ENCODE measurements around the gene NOSIP. TPM values are rescaled to one million over a fixed set of nuclear protein-coding genes. Genes with fewer than 3 reads are reported as not detected.
A peak's percentile ranks its signal among the peaks of the same experiment; 100 is the strongest.

The NOSIP gene
- total and polyA plus RNA-seq, 8 donors, result 40.8 to 67.9 (median 61.2) TPM

DNA sequence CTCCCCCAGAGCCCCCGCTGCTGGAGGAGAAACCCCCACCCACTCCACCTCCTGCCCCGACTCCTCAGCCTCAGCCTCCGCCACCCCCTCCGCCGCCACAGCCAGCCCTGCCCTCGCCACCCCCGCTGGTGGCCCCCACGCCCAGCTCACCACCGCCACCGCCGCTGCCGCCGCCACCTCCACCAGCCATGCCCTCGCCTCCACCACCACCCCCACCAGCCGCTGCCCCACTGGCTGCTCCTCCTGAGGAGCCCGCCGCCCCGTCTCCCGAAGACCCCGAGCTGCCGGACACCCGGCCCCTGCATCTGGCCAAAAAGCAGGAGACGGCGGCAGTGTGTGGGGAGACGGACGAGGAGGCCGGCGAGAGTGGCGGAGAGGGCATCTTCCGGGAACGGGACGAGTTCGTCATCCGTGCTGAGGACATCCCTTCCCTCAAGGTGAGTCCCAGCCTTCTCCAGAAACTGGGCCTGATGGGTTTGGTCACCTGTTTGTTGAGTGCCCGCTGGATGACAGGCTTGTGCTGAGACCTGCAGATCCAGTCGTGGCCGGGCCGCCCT lies 21.2 kb upstream of the NOSIP start:
- Histone ChIP-seq H3K4me1 (peaks cover 0 to 7% of the 10 kb centered on the region in 2 donors), H3K36me3 (peaks cover 0 to 100% of the 10 kb centered on the region in 2 donors), H3K27me3 (no peaks in the 10 kb centered on the region), H3K27ac (no peak overlapping the region), H3K4me3 (no peak overlapping the region), H3K9me3 (no peaks in the 10 kb centered on the region)
- intact Hi-C loops (cut with DNase I), result no loop called here
- peak in 1 of 4 donors; percentile 77 for DNase-seq
- TF ChIP-seq, protein P1, sequence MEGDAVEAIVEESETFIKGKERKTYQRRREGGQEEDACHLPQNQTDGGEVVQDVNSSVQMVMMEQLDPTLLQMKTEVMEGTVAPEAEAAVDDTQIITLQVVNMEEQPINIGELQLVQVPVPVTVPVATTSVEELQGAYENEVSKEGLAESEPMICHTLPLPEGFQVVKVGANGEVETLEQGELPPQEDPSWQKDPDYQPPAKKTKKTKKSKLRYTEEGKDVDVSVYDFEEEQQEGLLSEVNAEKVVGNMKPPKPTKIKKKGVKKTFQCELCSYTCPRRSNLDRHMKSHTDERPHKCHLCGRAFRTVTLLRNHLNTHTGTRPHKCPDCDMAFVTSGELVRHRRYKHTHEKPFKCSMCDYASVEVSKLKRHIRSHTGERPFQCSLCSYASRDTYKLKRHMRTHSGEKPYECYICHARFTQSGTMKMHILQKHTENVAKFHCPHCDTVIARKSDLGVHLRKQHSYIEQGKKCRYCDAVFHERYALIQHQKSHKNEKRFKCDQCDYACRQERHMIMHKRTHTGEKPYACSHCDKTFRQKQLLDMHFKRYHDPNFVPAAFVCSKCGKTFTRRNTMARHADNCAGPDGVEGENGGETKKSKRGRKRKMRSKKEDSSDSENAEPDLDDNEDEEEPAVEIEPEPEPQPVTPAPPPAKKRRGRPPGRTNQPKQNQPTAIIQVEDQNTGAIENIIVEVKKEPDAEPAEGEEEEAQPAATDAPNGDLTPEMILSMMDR (IDR thresholded peaks at IDR 0.05), result no peak
- ATAC-seq, result no peak

DNA sequence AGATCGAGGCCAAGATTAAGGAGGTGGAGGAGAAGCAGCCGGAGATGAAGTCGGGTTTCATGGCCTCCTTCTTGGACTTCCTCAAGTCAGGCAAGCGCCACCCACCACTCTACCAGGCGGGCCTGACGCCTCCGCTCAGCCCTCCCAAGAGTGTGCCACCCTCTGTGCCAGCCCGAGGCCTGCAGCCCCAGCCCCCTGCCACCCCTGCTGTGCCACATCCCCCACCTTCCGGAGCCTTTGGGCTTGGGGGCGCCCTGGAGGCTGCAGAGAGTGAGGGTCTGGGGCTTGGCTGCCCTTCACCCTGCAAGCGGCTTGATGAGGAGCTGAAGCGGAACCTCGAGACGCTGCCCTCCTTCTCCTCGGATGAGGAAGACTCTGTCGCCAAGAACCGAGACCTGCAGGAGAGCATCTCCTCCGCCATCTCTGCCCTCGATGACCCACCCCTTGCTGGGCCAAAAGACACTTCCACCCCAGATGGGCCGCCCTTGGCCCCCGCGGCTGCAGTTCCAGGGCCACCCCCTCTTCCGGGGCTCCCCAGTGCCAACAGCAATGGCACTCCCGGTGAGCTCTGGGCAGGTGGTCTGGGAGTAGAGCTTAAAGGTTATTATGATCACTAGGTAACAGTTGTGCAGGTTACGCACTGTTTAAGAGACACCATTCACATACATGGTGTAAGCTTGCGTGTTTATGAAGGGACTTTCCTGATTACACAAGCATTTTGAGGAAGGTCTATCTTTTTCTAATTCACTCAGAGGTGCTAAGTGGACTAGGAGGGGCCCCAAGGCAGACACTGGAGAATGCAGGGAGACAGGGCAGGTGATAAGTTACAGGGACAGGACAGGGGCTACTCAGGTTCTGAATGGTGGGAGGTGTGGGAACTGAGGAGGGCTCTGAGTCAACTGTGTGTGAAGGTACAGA lies 19.3 kb upstream of the NOSIP start:
- ATAC-seq (no peak), DNase-seq (no peak)
- TF ChIP-seq, protein P1 (IDR thresholded peaks at IDR 0.05), result no peak
- no peaks in the 10 kb centered on the region for H3K27me3 ChIP-seq
- H3K4me1 ChIP-seq, result no peaks in the 10 kb centered on the region
- H3K27ac ChIP-seq, result no peak overlapping the region
- H3K36me3 ChIP-seq, result peaks cover 0 to 100% of the 10 kb centered on the region in 2 donors
- intact Hi-C loops (cut with DNase I), result no loop called here
- no peaks in the 10 kb centered on the region for H3K9me3 ChIP-seq
- H3K4me3 ChIP-seq, result no peak overlapping the region

DNA sequence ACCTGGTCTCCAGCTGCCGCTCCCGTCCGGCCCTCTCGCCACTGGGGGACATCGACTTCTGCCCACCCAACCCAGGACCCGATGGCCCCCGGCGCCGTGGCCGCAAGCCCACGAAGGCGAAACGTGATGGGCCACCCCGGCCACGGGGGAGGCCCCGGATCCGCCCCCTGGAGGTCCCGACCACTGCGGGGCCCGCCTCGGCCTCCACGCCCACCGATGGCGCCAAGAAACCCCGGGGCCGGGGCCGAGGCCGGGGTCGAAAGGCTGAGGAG lies 17.3 kb upstream of the NOSIP start:
- no peak overlapping the region for H3K27ac ChIP-seq
- no peak overlapping the region for H3K4me3 ChIP-seq
- TF ChIP-seq, protein P1 (IDR thresholded peaks at IDR 0.05), result no peak
- H3K27me3 ChIP-seq, result no peaks in the 10 kb centered on the region
- DNase-seq (peak in 1 of 4 donors; percentile 80), ATAC-seq (no peak)
- H3K9me3 ChIP-seq, result no peaks in the 10 kb centered on the region
- H3K36me3 ChIP-seq, result peaks cover 0 to 88% of the 10 kb centered on the region in 2 donors
- intact Hi-C loops (cut with DNase I), result no loop called here
- peaks cover 0 to 17% of the 10 kb centered on the region in 2 donors for H3K4me1 ChIP-seq

DNA sequence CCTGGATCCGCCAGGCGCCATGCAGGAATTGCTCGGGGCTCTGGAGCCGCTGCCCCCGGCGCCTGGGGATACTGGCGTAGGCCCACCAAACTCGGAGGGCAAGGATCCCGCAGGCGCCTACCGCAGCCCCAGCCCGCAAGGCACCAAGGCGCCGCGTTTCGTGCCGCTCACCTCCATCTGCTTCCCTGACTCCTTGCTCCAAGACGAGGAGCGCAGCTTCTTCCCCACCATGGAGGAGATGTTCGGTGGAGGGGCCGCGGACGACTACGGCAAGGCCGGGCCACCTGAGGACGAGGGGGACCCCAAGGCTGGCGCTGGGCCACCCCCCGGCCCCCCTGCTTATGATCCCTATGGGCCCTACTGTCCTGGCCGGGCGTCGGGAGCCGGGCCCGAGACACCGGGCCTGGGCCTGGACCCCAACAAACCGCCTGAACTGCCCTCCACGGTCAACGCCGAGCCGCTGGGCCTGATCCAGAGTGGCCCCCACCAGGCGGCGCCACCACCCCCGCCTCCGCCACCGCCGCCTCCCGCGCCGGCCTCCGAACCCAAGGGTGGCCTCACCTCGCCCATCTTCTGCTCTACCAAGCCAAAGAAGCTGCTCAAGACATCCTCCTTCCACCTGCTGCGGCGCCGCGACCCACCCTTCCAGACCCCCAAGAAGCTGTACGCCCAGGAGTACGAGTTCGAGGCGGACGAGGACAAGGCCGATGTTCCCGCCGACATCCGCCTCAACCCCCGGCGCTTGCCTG lies 16.8 kb upstream of the NOSIP start:
- H3K27me3 ChIP-seq, result no peaks in the 10 kb centered on the region
- peaks cover 0 to 83% of the 10 kb centered on the region in 2 donors for H3K36me3 ChIP-seq
- no peak overlapping the region for H3K4me3 ChIP-seq
- no peaks in the 10 kb centered on the region for H3K9me3 ChIP-seq
- H3K4me1 ChIP-seq, result peaks cover 0 to 22% of the 10 kb centered on the region in 2 donors
- no peak overlapping the region for H3K27ac ChIP-seq
- TF ChIP-seq, protein P1 (IDR thresholded peaks at IDR 0.05), result no peak
- ATAC-seq (no peak), DNase-seq (no peak)
- intact Hi-C loops (cut with DNase I), result no loop called here

DNA sequence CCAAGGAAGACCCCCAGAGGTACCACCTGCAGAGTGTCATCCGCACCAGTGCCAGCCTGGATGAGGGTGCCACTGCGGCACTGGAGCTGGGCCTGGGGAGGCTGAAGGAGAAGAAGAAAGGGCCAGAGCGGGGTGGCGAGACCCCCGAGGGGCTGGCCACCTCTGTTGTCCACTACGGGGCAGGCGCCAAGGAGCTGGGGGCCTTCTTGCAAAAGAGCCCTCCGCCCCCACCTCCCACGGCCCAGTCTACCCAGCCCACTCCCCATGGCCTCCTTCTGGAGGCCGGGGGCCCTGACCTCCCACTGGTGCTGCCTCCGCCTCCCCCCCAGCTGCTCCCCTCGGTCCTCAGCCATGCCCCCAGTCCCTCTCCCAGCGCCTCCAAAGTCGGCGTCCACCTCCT lies 16.1 kb upstream of the NOSIP start:
- TF ChIP-seq, protein P1 (IDR thresholded peaks at IDR 0.05), result no peak
- DNase-seq (peak in 1 of 4 donors; percentile 70), ATAC-seq (no peak)
- Histone ChIP-seq H3K27me3 (no peaks in the 10 kb centered on the region), H3K4me1 (peaks cover 0 to 24% of the 10 kb centered on the region in 2 donors), H3K36me3 (peaks cover 0 to 76% of the 10 kb centered on the region in 2 donors), H3K4me3 (no peak overlapping the region), H3K27ac (no peak overlapping the region), H3K9me3 (no peaks in the 10 kb centered on the region)
- intact Hi-C loops (cut with DNase I), result no loop called here

All from left lung (tissue), 10 donors.